ENCODE results near the gene LACTBL1.
"Not testable (repeated sequence)": the region's sequence is repeated elsewhere in the genome, so short reads cannot be mapped to it uniquely, and the experiment has no call there.

Gene LACTBL1

GRCh38 chr1:22972760-22973159, at the start of gene LACTBL1:
LACTBL1 (minus strand) TSS chr1:22972866; CDS start chr1:22972316, 550 bp downstream.
- DNase-seq (ENCODE audit: low spot score) = no peak

- no peak for DNase-seq (ENCODE audit: low spot score)
These were observed 49.2 kb upstream of the LACTBL1 start for GRCh38 chr1:23021834-23022233.

- no peak for DNase-seq (ENCODE audit: low spot score)
These were observed 48.2 kb upstream of the LACTBL1 start for GRCh38 chr1:23020706-23021405.

- DNase-seq (ENCODE audit: low spot score) = peak; percentile 2
These were observed 47.4 kb upstream of the LACTBL1 start for GRCh38 chr1:23019863-23020625.

GRCh38 chr1:23019094-23019862, 46.6 kb upstream of the LACTBL1 start, which contains the start of gene KDM1A:
KDM1A (plus strand) TSS chr1:23019468; CDS start chr1:23019597, 129 bp downstream.
- peak; percentile 98 for DNase-seq (ENCODE audit: low spot score)

- DNase-seq (ENCODE audit: low spot score) = no peak
These were observed 46.0 kb upstream of the LACTBL1 start for GRCh38 chr1:23018661-23019093.

GRCh38 chr1:23013657-23014056, 41.0 kb upstream of the LACTBL1 start:
- DNase-seq (ENCODE audit: low spot score) = no peak

GRCh38 chr1:23010025-23010424, 37.4 kb upstream of the LACTBL1 start:
- not testable (repeated sequence) for DNase-seq (ENCODE audit: low spot score)

- DNase-seq (ENCODE audit: low spot score) = no peak
These were observed 36.2 kb upstream of the LACTBL1 start for GRCh38 chr1:23008901-23009300.

- no peak for DNase-seq (ENCODE audit: low spot score)
These were observed 34.4 kb upstream of the LACTBL1 start for GRCh38 chr1:23007106-23007505.

- not testable (repeated sequence) for DNase-seq (ENCODE audit: low spot score)
These were observed 32.1 kb upstream of the LACTBL1 start for GRCh38 chr1:23004769-23005168.

- DNase-seq (ENCODE audit: low spot score) = no peak
These were observed 31.4 kb upstream of the LACTBL1 start for GRCh38 chr1:23004112-23004511.

GRCh38 chr1:23002218-23002617, 29.6 kb upstream of the LACTBL1 start:
- DNase-seq (ENCODE audit: low spot score) = not testable (repeated sequence)

GRCh38 chr1:23000133-23000532, 27.5 kb upstream of the LACTBL1 start:
- DNase-seq (ENCODE audit: low spot score) = not testable (repeated sequence)

GRCh38 chr1:22997528-22997927, 24.9 kb upstream of the LACTBL1 start:
- not testable (repeated sequence) for DNase-seq (ENCODE audit: low spot score)

- DNase-seq (ENCODE audit: low spot score) = no peak
These were observed 23.1 kb upstream of the LACTBL1 start for GRCh38 chr1:22995774-22996173.

- not testable (repeated sequence) for DNase-seq (ENCODE audit: low spot score)
These were observed 20.6 kb upstream of the LACTBL1 start for GRCh38 chr1:22993220-22993795.

GRCh38 chr1:22992384-22992783, 19.7 kb upstream of the LACTBL1 start:
- not testable (repeated sequence) for DNase-seq (ENCODE audit: low spot score)

- no peak for DNase-seq (ENCODE audit: low spot score)
These were observed 11.3 kb upstream of the LACTBL1 start for GRCh38 chr1:22983944-22984343.

- DNase-seq (ENCODE audit: low spot score) = not testable (repeated sequence)
These were observed 7.8 kb upstream of the LACTBL1 start for GRCh38 chr1:22980471-22980790.

- no peak for DNase-seq (ENCODE audit: low spot score)
These were observed 5.6 kb upstream of the LACTBL1 start for GRCh38 chr1:22978299-22978698.

All from CD4-positive, alpha-beta T cell treated with Interleukin-2 at 100 ng/mL for 4 hours (primary cell).